H1 (cell line): ENCODE results near the gene ELAVL2.

Experiments
- EP300 ChIP-seq, 2 experiments: IDR thresholded peaks; 1 replicate in 1 of 2; 2 replicates in 1 of 2; pipeline ENCODE4 v1.6.1; 2011 to 2012; ENCODE audit warnings: low read depth in 2 of 2, low read length in 2 of 2, mild to moderate bottlenecking in 2 of 2, borderline replicate concordance in 1 of 2, inconsistent platforms in 1 of 2, moderate library complexity in 1 of 2
- EZH2 ChIP-seq: fragments of 200-600 bp; sonication (generic); IDR thresholded peaks from 2 replicates; pipeline ENCODE4 v1.7.1; 2012; ENCODE audit warnings: low read depth, mild to moderate bottlenecking, moderate library complexity, low read length, inconsistent platforms; ENCODE audit not compliant: severe bottlenecking
- GABPA ChIP-seq: IDR thresholded peaks from 2 replicates; pipeline ENCODE4 v1.6.1; 2011; ENCODE audit warnings: mild to moderate bottlenecking, low read length, moderate library complexity, borderline replicate concordance; ENCODE audit not compliant: insufficient read depth
- NRF1 ChIP-seq: IDR thresholded peaks from 2 replicates; pipeline ENCODE4 v1.6.1; 2011; ENCODE audit warnings: mild to moderate bottlenecking, low read depth, low read length, improper control_type of control experiment
- POLR2A ChIP-seq, 2 experiments: IDR thresholded peaks; 1 replicate in 1 of 2; 2 replicates in 1 of 2; pipeline ENCODE4 v1.6.1; 2011; ENCODE audit warnings: low read depth in 2 of 2, low read length in 2 of 2, mild to moderate bottlenecking in 2 of 2; ENCODE audit errors: control extremely low read depth in 1 of 2
- POLR2AphosphoS5 ChIP-seq: IDR thresholded peaks from 2 replicates; pipeline ENCODE4 v1.6.1; 2011; ENCODE audit warnings: low read depth, low read length
- SIX5 ChIP-seq: IDR thresholded peaks from 2 replicates; pipeline ENCODE4 v1.6.1; 2011; ENCODE audit warnings: mild to moderate bottlenecking, low read depth, low read length
- SP2 ChIP-seq: IDR thresholded peaks from 2 replicates; pipeline ENCODE4 v1.6.1; 2012; ENCODE audit warnings: mild to moderate bottlenecking, low read length, inconsistent platforms
- SRF ChIP-seq: IDR thresholded peaks from 2 replicates; pipeline ENCODE4 v1.6.1; 2011; ENCODE audit warnings: mild to moderate bottlenecking, low read depth, low read length, moderate library complexity
- TF ChIP-seq, protein P1 (sequence below), 3 experiments: IDR thresholded peaks; 1 replicate in 2 of 3; 2 replicates in 1 of 3; pipeline versions ENCODE4 v1.5.1 to v1.6.1; 2011; ENCODE audit warnings: low read length in 3 of 3, mild to moderate bottlenecking in 3 of 3, inconsistent platforms in 2 of 3, low read depth in 1 of 3, moderate library complexity in 1 of 3; ENCODE audit not compliant: insufficient read depth in 1 of 3; ENCODE audit errors: control extremely low read depth in 1 of 3
- TF ChIP-seq, protein P2 (sequence below): IDR thresholded peaks from 2 replicates; pipeline ENCODE4 v1.6.1; 2012; ENCODE audit warnings: inconsistent platforms

DNA sequence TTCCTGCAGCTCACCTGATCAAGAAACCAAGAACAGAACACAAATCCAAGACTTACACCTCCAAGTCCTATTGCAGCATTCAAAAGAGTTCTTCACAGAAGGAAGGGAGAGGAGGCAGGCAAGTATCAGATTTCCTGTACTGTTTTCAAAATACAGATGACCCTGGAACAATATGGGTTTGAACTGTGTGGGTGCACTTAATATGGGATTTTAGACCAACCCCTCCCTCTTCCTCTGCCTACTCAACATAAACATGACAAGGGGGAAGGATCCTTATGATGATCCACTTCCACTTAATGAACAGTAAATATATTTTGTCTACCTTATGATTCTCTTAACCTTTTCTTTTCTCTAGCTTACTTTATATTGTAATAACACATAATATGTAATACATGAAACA lies 104.6 kb downstream of the ELAVL2 start:
- no peak for TF ChIP-seq EP300 (IDR thresholded peaks at IDR 0.05; ENCODE audit: borderline replicate concordance in 1 of 2, low read depth in 2 of 2, low read length in 2 of 2)
- TF ChIP-seq SIX5, result no peak
- TF ChIP-seq, protein P1, sequence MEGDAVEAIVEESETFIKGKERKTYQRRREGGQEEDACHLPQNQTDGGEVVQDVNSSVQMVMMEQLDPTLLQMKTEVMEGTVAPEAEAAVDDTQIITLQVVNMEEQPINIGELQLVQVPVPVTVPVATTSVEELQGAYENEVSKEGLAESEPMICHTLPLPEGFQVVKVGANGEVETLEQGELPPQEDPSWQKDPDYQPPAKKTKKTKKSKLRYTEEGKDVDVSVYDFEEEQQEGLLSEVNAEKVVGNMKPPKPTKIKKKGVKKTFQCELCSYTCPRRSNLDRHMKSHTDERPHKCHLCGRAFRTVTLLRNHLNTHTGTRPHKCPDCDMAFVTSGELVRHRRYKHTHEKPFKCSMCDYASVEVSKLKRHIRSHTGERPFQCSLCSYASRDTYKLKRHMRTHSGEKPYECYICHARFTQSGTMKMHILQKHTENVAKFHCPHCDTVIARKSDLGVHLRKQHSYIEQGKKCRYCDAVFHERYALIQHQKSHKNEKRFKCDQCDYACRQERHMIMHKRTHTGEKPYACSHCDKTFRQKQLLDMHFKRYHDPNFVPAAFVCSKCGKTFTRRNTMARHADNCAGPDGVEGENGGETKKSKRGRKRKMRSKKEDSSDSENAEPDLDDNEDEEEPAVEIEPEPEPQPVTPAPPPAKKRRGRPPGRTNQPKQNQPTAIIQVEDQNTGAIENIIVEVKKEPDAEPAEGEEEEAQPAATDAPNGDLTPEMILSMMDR (IDR thresholded peaks at IDR 0.05; ENCODE audit: control extremely low read depth in 1 of 3, insufficient read depth in 1 of 3, low read depth in 1 of 3, low read length in 3 of 3), result no peak
- TF ChIP-seq NRF1, result no peak
- TF ChIP-seq POLR2AphosphoS5, result no peak
- TF ChIP-seq SP2, result no peak
- TF ChIP-seq EZH2, result no peak
- TF ChIP-seq, protein P2, sequence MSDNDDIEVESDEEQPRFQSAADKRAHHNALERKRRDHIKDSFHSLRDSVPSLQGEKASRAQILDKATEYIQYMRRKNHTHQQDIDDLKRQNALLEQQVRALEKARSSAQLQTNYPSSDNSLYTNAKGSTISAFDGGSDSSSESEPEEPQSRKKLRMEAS, result no peak
- TF ChIP-seq GABPA, result no peak
- TF ChIP-seq SRF, result no peak
- no peak for TF ChIP-seq POLR2A (IDR thresholded peaks at IDR 0.05; ENCODE audit: control extremely low read depth in 1 of 2, low read depth in 2 of 2, low read length in 2 of 2)
